ENCODE measurements around the gene PARD6G. TPM values are rescaled to one million over a fixed set of nuclear protein-coding genes. Genes with fewer than 3 reads are reported as not detected.

The PARD6G gene
- total and polyA plus RNA-seq, 2 experiments from 2014 or later: 8.2 to 11.8 TPM

- H3K4me3 ChIP-seq: no peak overlapping the region
- WGBS (ENCODE audit: low lambda C conversion rate, missing lambda C conversion rate): 73% methylated on average over 6 of the region's 6 CpGs
- H2AFZ ChIP-seq: no peak overlapping the region
- TF ChIP-seq CTCF (IDR thresholded peaks at IDR 0.05; ENCODE audit: poor library complexity) (no peak), EZH2phosphoT487 (IDR thresholded peaks at IDR 0.05; ENCODE audit: low read depth, severe bottlenecking, unreplicated experiment) (no peak), EZH2 (IDR thresholded peaks at IDR 0.05; ENCODE audit: borderline replicate concordance) (no peak)
- H3K27me3 ChIP-seq: no peaks in the 10 kb centered on the region
- H3K36me3 ChIP-seq (replicated peaks; ENCODE audit: insufficient read depth, low read depth): no peaks in the 10 kb centered on the region
- no peak for DNase-seq (ENCODE audit: low spot score)
- H3K9me2 ChIP-seq (replicated peaks; ENCODE audit: insufficient read depth): no peaks in the 10 kb centered on the region
- no peaks in the 10 kb centered on the region for H3K9me3 ChIP-seq (ENCODE audit: low read depth)
- peaks cover 92% of the 10 kb centered on the region for H3K79me2 ChIP-seq
- H3K4me2 ChIP-seq: no peak overlapping the region
- peaks cover 3% of the 10 kb centered on the region for H3K4me1 ChIP-seq (ENCODE audit: insufficient read depth)
- H3K27ac ChIP-seq: no peak overlapping the region
- peaks cover 12% of the 10 kb centered on the region for H4K20me1 ChIP-seq (ENCODE audit: insufficient read depth, poor library complexity, severe bottlenecking)
Measured at GRCh38 chr18:80119111-80119510, 128.2 kb downstream of the PARD6G start.

DNA sequence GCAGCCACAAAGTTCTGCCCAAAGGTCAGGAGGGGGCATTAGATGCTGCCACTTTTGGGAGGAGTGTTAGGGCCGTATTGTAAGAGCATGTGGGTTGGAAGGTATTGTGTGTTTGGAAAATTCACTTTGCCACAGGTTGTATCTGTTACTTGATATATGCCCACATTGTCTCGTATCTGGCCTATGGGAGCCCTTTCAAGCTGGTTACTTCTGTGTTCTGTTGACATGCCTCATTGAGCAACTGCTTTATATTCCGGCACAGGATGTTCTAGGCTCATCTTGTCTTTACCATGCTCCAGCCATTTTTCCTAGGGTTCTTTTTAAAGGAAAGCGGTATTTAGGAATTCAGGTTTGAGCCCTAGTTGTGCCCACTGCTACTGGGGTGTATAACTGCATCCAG is 132.3 kb downstream of the PARD6G start:
- peaks cover 44% of the 10 kb centered on the region for H4K20me1 ChIP-seq (ENCODE audit: insufficient read depth, poor library complexity, severe bottlenecking)

DNA sequence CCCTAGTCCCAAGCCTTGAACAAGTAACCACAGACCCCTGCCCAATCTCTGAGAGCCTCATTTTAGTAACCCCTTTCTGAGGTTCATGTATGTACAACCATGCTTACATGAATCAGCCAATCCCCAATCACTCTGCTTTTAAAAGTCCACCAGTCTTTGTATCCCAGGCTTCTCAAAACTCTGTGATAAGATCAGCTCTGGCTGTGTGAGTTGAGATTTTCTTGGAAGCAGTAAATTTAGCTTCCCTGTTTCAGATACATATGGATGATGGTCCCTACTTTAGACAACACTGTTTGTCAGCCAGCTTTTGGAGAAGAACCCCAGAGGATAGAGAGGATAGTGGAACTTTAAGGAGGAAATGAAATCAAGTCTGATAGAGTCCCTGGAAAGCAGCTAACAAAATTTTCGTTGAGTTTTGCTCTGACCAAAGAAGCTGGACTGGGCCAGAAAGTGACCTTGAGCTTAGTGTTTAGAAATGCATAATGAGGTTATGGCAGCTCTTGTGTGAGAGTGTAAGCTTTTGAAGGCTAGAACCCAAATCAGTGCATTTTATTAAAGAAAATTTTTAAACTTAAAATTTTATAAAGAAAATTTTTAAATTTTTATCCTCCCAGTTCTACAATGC is 134.6 kb downstream of the PARD6G start:
- Histone ChIP-seq H3K4me3 (no peak overlapping the region), H3K27ac (peak overlapping the region; percentile 40), H3K27me3 (no peaks in the 10 kb centered on the region), H3K4me2 (peak overlapping the region; percentile 21), H3K9me3 (ENCODE audit: low read depth) (no peaks in the 10 kb centered on the region), H3K4me1 (ENCODE audit: insufficient read depth) (peaks cover 13% of the 10 kb centered on the region), H3K36me3 (replicated peaks; ENCODE audit: insufficient read depth, low read depth) (no peaks in the 10 kb centered on the region), H2AFZ (no peak overlapping the region), H3K79me2 (peaks cover 78% of the 10 kb centered on the region), H4K20me1 (ENCODE audit: insufficient read depth, poor library complexity, severe bottlenecking) (peaks cover 46% of the 10 kb centered on the region), H3K9me2 (replicated peaks; ENCODE audit: insufficient read depth) (no peaks in the 10 kb centered on the region)
- no peak for DNase-seq (ENCODE audit: low spot score)
- 33% methylated on average over 1 of the region's 1 CpG for WGBS (ENCODE audit: low lambda C conversion rate, missing lambda C conversion rate)
- TF ChIP-seq EZH2 (IDR thresholded peaks at IDR 0.05; ENCODE audit: borderline replicate concordance): no peak
- TF ChIP-seq CTCF (IDR thresholded peaks at IDR 0.05; ENCODE audit: poor library complexity): no peak
- no peak for TF ChIP-seq EZH2phosphoT487 (IDR thresholded peaks at IDR 0.05; ENCODE audit: low read depth, severe bottlenecking, unreplicated experiment)

More for the DNA sequence above, 132.3 kb downstream of the PARD6G start:
- H3K79me2 ChIP-seq: peaks cover 94% of the 10 kb centered on the region
- H3K27ac ChIP-seq: no peak overlapping the region
- H3K4me2 ChIP-seq: no peak overlapping the region
- H3K4me3 ChIP-seq: no peak overlapping the region
- no peaks in the 10 kb centered on the region for H3K36me3 ChIP-seq (replicated peaks; ENCODE audit: insufficient read depth, low read depth)
- H2AFZ ChIP-seq: no peak overlapping the region
- H3K9me3 ChIP-seq (ENCODE audit: low read depth): no peaks in the 10 kb centered on the region
- no peak for DNase-seq (ENCODE audit: low spot score)
- 93% methylated on average over 4 of the region's 4 CpGs for WGBS (ENCODE audit: low lambda C conversion rate, missing lambda C conversion rate)
- no peaks in the 10 kb centered on the region for H3K27me3 ChIP-seq
- H3K9me2 ChIP-seq (replicated peaks; ENCODE audit: insufficient read depth): no peaks in the 10 kb centered on the region
- peaks cover 16% of the 10 kb centered on the region for H3K4me1 ChIP-seq (ENCODE audit: insufficient read depth)
- TF ChIP-seq EZH2 (IDR thresholded peaks at IDR 0.05; ENCODE audit: borderline replicate concordance) (no peak), EZH2phosphoT487 (IDR thresholded peaks at IDR 0.05; ENCODE audit: low read depth, severe bottlenecking, unreplicated experiment) (no peak), CTCF (IDR thresholded peaks at IDR 0.05; ENCODE audit: poor library complexity) (no peak)
